Brain microvascular endothelial cell (primary cell): Measurements from ENCODE around the gene ALDH3B1.
A peak's percentile ranks its signal among the peaks of the same experiment; 100 is the strongest.
"Not testable (repeated sequence)": the region's sequence is repeated elsewhere in the genome, so short reads cannot be mapped to it uniquely, and the experiment has no call there.

ENCODE experiments used
- DNase-seq: peaks from one replicate; pipeline ENCODE4 v3.0.0-alpha.2; 2020
- H3K27ac ChIP-seq: fragments of 250-450 bp; sonication (Bioruptor Pico); 2 replicates; pipeline ENCODE4 v1.5.1; 2020; ENCODE audit warnings: mild to moderate bottlenecking, moderate library complexity
- H3K27me3 ChIP-seq: fragments of 250-450 bp; sonication (Bioruptor Pico); replicated peaks from 2 replicates; pipeline ENCODE4 v1.5.1; 2020; ENCODE audit warnings: mild to moderate bottlenecking
- H3K36me3 ChIP-seq: fragments of 250-450 bp; sonication (Bioruptor Pico); replicated peaks from 2 replicates; pipeline ENCODE4 v1.5.1; 2020; ENCODE audit warnings: mild to moderate bottlenecking
- H3K4me3 ChIP-seq: 2 replicates; pipeline ENCODE4 v1.5.1; 2011; ENCODE audit warnings: low read depth, mild to moderate bottlenecking, control low read depth, low read length, moderate library complexity
- CTCF ChIP-seq: IDR thresholded peaks from 2 replicates; pipeline ENCODE4 v1.5.1; 2011; ENCODE audit warnings: low read depth, mild to moderate bottlenecking, moderate library complexity, low read length, control low read depth, inconsistent platforms; ENCODE audit errors: missing control alignments
- in situ Hi-C: cut with HindIII; loops from 2 replicates; pipeline ENCODE4 v1.10.0; 2017; ENCODE audit warnings: low sequenced_read_pairs, low pct_ligation_motif_present

The ALDH3B1 gene

DNA sequence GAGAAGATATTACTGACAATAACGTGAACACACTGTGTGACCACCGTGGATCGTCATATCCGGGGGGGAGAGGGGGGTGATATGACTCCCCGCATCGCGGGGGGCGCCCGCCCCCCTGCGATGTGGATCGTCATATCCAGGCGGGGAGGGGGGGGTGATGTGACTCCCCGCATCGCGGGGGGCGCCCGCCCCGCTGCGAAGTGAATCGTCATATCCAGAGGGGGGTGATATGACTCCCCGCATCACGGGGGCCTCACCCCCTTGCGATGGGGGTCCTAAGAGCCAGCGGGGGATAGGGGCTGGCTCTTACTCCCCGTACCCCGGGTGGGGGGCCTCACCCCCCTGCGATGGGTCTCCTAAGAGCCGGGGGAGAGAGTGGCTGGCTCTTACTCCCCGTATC lies 26.2 kb upstream of the ALDH3B1 start:
- Histone ChIP-seq H3K27ac (no peak overlapping the region), H3K4me3 (no peak overlapping the region), H3K36me3 (no peaks in the 10 kb centered on the region), H3K27me3 (no peaks in the 10 kb centered on the region)
- in situ Hi-C loops = no loop called here
- TF ChIP-seq CTCF = no peak
- DNase-seq = no peak

- in situ Hi-C loops, H3K27ac ChIP-seq, H3K27me3 ChIP-seq, H3K4me3 ChIP-seq, H3K36me3 ChIP-seq, DNase-seq: not testable (repeated sequence)
Observed at GRCh38 chr11:67985302-67985701, 24.8 kb upstream of the ALDH3B1 start.

DNA sequence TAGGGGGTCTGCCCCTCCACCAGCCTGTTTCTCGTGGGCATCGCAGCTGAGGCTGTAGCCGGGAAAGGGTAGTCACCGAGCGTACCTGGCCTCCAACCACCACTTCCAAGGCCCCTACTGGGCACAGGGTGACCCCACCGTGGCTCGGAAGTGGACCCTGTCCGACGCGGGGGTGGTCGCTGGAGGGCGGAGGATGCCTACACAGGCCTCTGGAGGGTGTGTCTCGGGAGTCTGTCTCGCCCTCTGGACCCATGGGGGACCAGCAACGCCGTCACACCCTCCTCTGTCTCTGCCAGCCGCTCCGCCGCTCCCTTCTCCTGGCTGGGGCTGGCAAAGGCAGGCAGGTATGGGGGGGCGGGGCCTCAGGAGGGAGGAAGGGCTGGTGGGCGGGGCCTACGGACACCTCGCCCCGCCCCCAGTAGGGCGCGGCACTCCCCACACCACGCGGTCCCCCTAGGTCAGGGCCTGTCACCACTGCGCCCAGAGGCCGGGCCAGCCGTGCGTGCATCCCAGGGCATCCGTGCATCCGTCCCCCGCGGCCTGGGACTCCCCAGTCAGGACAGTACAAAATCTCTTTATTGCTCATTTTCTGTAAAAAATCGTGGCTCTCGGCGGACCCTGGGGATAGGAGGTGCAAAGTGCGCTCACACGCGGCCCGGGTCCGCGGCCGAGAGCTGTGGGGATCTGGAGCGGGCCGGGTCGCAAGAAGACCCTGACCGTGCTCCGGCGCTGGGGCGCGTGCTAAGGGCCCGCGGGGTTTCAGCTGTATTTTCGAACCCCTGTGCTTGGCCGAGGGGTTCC lies 19.4 kb upstream of the ALDH3B1 start:
- H3K27ac ChIP-seq, H3K36me3 ChIP-seq, H3K4me3 ChIP-seq, H3K27me3 ChIP-seq, in situ Hi-C loops, DNase-seq: not testable (repeated sequence)

DNA sequence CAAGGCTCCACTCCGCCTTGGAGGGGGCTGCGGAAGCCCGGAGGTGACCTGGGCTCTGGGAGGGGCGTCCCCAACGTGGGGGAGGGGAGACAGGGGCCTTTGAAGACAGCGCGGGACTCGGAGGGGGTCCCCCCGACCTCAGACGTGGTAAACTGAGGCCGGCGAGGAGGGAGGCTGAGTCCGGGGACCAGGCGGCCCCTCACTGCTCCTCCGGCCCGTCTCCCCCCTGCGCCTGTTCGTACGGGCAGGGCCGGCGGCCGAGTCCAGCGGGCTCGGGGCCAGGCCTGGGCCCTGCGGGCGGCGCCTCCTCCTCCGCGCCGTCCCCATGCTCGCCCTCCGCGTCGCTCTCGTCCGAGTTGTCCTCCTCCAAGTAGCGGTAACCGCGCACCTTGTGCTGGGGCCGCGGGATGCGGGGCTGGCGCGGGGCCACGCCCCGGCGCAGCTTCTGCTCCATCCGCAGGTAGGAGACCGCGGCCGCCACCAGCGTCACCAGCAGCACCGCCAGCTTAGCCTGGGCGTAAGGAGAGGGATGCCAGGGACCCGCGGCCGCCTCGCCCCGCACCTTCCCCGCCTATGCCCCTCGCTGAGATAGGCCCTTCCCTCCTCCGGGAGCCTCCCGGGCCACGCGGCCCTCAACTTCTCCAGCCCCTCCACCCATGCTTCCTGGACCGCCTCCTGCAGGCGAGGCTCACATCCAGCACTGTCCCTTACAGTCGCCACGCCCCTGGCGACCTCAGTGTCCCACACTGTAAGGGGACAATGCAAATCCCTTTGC lies 18.6 kb upstream of the ALDH3B1 start:
- H3K27me3 ChIP-seq, H3K4me3 ChIP-seq, H3K36me3 ChIP-seq, H3K27ac ChIP-seq, DNase-seq, in situ Hi-C loops: not testable (repeated sequence)

DNA sequence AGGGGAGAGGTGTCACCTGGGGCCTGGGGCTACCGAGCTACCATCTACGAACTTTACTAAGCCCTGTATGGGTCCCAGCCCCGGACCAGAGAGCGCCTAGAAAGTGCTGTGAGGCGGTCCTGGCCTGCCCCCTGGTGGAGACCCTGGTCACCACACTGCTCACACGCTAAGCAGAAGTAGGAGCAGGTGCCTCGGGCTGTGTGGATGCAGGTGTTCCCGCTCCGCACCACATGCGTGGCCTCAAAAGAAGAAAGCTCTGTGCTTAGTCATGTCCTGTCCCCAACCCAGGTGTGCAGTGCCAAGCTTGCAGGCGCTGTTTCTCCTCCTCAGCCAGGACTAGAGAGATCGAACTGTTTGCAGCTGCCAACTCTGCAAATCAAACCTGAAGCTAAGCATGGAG lies 16.3 kb upstream of the ALDH3B1 start:
- peak; percentile 66 for TF ChIP-seq CTCF
- H3K27me3 ChIP-seq, H3K36me3 ChIP-seq, H3K4me3 ChIP-seq, DNase-seq, in situ Hi-C loops, H3K27ac ChIP-seq: not testable (repeated sequence)

- H3K36me3 ChIP-seq, H3K27ac ChIP-seq, in situ Hi-C loops, H3K4me3 ChIP-seq, H3K27me3 ChIP-seq, DNase-seq: not testable (repeated sequence)
Observed at GRCh38 chr11:67994387-67994786, 15.7 kb upstream of the ALDH3B1 start.

DNA sequence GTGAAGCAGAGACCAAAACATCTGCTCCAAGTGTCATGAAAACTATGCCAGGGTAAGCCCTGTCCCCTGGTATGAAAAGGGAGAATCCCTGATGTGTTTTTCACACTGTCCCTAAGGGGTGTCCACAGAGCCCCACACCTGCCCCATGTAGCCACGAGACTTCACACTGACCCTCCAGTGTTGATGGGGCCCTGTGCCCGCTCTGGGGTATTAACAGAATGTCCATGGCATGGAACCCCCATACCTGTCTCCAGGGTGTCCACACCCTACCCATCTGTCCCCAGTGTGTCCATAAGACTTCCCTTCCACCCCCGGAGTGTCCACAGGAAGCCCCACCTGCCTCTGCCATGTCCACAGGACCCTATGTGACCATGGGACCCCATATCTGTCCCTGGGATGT lies 15.0 kb upstream of the ALDH3B1 start:
- H3K36me3 ChIP-seq, in situ Hi-C loops, H3K4me3 ChIP-seq, DNase-seq, H3K27me3 ChIP-seq, H3K27ac ChIP-seq: not testable (repeated sequence)

DNA sequence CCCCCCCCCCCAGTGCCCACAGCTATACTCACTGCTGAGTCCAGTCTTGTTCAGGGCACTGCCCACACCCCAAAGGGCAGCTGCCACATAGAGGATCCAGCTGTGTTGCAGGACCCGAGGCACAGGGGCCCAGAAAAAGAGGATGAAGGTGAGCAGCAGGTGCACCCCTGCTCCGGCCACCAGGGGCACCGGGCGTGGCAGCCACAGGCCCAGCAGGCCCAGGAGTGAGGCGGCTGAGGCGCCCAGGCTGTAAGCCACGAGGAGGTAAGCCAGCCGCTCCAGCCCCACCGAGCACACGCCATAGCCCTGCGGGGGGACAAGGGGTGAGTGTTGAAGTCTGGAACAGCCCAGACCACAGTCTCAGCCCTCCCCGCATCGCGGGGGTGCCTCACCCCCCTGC lies 14.5 kb upstream of the ALDH3B1 start:
- H3K27ac ChIP-seq, H3K27me3 ChIP-seq, in situ Hi-C loops, H3K4me3 ChIP-seq, H3K36me3 ChIP-seq, DNase-seq: not testable (repeated sequence)

DNA sequence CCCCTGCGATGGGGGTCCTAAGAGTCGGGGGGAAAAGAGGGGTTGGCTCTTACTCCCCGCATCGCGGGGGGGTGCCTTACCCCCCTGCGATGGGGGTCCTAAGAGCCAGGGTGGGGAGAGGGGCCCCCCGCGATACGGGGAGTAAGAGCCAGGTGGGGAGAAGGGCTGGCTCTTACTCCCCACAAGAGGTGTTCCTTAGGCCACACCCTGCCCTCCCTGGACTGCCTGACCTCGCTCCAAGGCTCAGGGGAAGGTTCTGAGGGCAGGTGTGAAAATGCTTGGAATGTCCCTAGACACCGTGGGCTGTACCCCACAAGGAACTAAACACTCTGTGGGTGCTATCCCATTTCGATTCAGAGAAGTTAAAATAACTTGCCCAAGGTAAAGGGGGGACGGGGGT lies 14.1 kb upstream of the ALDH3B1 start:
- no peak for DNase-seq
- in situ Hi-C loops = no loop called here
- Histone ChIP-seq H3K27me3 (no peaks in the 10 kb centered on the region), H3K27ac (no peak overlapping the region), H3K36me3 (peaks cover 2% of the 10 kb centered on the region), H3K4me3 (no peak overlapping the region)
- TF ChIP-seq CTCF = no peak
